NCI-H69 (cell line): ENCODE results near the gene FGG.

ENCODE experiments used
- DNase-seq: peaks from one replicate; lab custom pipeline; 2025; lab: John Stamatoyannopoulos, UW

FGG gene

DNA sequence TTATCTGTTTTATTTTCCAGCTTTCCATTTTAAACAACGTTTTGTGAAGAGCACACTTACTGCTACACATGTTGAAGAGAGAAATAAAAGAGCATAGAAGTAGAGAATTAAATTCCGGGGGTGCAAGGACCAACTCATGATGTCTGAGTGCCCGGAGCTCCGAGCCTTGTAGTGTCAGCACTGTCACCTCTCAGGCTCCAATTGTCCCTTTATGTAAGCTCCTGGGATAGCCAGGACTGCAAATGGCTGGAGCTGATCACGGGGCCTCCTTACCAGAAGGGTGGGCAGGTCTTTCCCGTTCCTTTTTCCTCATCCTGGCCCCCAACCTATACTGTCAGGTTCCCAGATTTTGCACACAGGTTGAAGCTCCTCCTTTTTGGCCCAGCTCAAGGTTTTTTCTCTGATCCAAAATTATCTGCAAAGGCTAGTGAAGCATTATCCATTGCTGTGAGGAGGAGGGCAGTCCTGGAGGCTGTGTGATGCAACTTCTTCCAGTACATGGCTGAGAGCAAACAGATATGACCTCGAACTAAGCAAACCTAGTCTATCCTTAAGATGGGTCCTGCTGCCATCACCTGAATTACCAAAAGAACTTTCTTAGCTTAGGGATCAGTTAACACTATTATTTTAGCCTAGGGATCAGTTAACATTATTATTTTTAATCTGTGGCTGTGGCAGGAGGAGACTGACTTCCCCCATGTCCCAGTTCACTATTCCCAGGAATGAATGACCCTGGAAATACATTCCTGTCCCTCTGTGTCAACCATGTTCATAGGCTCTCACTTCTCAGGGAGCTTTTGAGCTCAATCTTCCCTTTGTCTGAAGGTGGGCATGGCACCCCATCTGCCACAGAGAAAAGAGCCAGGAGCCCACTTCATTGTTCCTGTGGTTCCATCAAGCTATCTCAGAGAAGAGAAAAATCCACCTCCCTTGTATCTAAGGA lies at the start of gene FGG:
TSS of gene FGG (minus strand) at position 185 of the 943 bp plus-strand sequence. CDS start at position 138, 47 bp downstream.
- DNase-seq, result no peak

- DNase-seq, result no peak
These were observed 47.6 kb upstream of the FGG start for GRCh38 chr4:154660052-154660451.

DNA sequence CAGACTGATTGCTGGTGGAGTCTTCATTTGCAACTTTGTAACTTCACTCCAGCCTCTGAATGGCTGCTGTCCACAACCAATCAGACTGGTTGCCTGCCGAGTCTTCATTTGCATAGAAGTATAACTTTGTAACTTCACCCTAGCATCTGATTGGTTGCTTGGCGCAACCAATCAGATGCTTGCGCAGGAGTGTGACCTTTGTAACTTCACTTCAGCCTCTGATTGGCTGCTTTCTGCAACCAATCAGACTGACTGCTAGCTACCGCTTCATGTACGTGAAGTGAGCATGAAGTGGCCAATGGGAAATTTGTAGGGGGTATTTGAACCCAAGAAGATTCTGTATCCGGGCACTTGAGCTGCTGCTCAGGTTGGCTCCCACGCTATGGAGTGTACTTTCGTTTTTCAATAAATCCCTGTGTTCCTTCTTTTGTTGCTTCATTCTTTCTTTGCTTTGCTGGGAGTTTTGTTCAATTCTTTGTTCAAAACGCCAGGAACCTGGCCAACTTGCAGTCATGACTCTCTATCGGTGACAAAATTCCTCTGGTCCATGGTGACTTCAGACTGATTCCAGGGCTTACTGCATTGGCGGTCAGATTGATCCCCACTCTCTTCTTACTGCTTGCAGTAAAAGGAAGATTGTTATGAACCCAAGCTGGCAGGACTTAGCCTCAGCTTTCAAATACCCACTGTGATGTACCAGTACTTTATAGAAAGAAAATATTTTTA lies 46.4 kb upstream of the FGG start:
- DNase-seq, result no peak

- no peak for DNase-seq
These were observed 31.0 kb upstream of the FGG start for GRCh38 chr4:154643493-154643892.

GRCh38 chr4:154642373-154643009 lies 30.0 kb upstream of the FGG start:
- DNase-seq, result no peak

GRCh38 chr4:154640999-154641398 lies 28.5 kb upstream of the FGG start:
- no peak for DNase-seq

GRCh38 chr4:154634058-154634457 lies 21.6 kb upstream of the FGG start:
- DNase-seq, result no peak

DNA sequence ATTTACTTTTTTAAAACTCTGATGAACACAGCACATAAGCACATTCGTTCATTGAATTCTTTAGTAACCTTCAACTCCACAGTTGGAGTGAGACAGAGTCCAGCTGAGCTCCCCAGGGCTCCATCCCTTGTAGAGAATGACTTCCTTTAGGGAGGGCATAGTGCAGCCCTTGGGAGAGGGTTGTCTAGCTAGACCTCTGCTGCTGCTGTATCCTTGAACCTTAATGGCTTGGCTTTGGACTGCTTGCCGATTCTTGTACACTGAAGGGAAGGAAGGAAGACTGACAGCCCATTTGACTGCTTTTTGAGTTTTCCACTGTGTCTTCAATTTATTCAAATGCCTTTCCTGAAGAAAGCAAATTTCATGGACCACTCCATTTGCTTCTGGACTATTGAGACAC lies 19.4 kb upstream of the FGG start:
- DNase-seq, result no peak

DNA sequence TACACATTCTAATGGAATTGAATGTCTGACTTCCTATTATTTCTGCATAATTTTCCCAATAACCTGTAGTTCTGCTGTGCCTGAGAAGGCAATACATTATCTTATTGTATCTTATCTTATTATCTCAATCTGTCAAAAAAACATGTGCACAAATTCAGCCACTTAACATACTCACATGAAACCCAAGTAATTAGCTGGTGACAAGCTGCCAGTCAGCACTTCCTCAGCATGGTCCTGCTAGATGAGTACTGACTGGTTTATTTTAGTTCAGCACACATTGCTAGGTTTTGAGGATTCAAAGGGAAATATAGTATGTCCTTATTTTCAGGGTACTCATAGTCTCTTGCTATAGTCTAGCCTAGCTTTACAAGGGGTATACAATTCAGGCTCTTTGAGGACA lies 17.9 kb upstream of the FGG start:
- no peak for DNase-seq

DNA sequence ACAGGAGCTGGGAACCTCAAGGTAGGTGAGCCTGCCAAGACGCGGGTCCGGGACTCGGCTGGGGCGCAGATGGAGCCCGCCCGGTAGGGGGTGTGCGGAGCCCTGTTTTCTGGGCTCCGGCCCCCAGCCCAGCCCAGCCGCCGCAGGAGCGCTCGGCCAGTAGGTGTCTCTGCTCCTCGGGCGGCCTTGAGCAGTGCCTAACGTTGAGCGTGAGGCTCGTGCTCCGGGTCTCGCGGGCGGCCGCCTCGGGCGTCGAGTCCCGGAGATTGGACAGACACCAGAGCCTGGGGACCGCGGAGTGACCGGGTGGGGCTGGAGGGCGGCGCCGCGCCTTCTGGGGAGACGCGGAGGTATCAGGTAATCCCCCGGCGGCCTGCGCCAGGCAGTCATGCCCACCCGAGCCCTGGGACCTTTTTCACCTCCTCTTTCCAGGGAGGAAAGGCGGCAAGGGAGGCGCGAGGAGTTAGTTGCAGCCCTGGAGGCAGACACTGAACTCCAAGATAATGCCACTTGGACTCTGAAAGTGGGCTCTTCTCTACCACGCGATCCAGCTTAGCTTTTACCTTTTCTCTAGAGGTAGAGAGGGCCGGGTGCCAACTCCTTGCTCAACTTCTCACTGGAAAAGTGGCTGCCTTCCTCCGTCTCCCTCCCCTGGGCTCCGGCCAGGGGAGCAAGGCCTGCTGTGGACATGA lies 14.5 kb upstream of the FGG start:
- DNase-seq, result peak; percentile 59

GRCh38 chr4:154625971-154626370 lies 13.5 kb upstream of the FGG start:
- no peak for DNase-seq

DNA sequence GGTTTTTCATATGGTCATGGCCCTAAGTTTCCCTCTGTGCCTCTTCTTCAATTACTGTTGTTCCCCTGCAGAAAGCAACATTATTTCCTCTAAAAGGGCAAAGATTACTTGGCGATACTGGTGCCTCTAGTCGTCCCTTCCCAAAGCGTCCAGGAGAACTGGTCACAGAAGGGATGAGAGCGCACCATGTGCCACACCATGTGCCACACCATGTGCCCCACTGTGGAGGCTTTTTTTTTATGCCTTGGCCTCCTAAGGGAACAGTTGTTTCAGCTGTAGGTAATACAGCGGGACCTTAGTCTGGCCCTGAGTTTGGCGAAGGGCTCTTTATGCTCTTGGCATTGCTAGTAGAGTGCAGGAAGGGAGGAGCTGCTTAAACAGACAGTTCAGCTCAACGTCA lies 11.5 kb upstream of the FGG start:
- DNase-seq, result no peak

DNA sequence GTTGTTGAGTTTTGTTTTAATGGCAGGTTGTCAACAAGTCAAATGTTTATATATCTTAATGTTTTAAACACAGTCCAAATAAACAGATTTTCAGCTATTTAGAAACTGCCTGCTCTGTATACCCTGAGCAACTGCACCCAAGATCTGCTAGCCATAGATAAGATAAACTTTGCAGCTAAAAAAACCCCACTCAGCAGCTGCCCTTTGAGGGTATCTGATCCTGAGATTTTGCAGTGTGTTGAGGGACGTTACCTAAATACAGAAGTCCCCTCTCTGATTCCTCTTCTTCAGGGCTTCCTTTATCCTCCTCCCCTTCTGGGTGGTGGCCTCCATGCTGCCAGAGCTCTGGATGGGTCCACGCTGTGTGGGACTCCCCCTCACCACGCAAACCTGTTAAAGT lies 11.0 kb upstream of the FGG start:
- DNase-seq, result no peak

- DNase-seq, result peak; percentile 56
These were observed 10.1 kb upstream of the FGG start for GRCh38 chr4:154622598-154622997.

GRCh38 chr4:154620111-154620510 lies 7.7 kb upstream of the FGG start:
- no peak for DNase-seq

GRCh38 chr4:154618708-154619315 lies 6.4 kb upstream of the FGG start:
- DNase-seq, result peak; percentile 41

- DNase-seq, result no peak
These were observed 5.4 kb upstream of the FGG start for GRCh38 chr4:154617820-154618317.

- DNase-seq, result no peak
These were observed 4.3 kb upstream of the FGG start for GRCh38 chr4:154616731-154617130.

GRCh38 chr4:154616287-154616686 lies 3.8 kb upstream of the FGG start:
- DNase-seq, result no peak

DNA sequence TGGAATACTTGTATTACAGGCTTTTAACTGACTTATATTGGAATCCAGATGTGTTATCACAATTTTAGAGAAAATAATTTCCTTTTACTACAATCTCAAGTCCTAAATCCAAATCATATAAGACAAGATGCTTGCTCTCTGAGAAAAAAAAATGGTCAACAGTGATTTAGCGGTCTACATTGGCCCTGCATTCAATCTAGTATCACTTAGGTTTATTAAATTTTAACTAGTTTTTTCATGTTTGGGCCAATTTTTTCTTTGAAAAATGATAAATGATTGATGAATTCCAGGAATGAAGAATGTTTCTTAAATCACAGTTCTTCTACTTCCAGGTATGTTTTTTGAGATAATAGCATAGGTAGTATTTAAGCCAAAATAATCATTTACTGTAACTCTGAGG lies 2.8 kb upstream of the FGG start:
- DNase-seq, result no peak

DNA sequence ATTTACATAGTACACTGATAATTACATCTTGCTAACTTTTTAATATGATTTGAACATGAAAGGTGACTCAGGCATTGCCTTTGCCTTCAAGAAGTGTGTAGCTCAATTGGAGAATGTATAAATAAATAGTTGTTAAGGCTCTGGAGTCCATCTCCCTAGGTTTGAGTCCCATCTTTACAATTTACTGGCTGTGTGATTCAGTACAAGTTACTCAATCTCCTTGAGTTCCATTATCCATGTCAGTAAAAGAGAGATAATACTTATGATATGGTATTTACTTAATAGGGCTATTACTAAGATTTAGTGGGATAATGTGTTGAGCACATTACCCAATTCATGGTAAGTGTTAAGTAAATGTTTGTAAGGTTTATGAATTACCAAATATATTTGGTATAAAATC lies 1.9 kb upstream of the FGG start:
- no peak for DNase-seq

DNA sequence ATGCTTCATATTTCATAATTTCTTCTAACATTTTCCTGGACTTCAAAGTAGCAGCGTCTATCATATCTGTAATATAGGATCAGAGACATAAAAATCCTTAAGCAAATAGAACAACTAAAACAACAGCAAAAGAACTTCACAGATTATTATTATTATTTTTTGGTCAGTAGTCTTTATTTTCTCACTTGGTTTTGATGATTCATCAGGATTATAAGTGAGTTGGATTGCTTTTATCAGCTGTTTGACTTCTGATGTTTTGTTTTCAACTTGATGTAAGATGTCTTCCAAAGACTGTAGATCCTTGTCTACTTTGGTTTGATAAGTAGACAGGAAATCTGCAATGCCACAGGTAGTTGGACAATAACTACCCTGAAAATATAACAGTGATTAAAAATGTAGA lies 623 bp downstream of the FGG start:
- DNase-seq, result no peak
